ENCODE results near the gene ZNF219.

- TF ChIP-seq CTCF (IDR thresholded peaks at IDR 0.05), result no peak
- no peak for TF ChIP-seq POLR2A (IDR thresholded peaks at IDR 0.05)
- TF ChIP-seq POLR2AphosphoS5 (IDR thresholded peaks at IDR 0.05), result no peak
Measured at GRCh38 chr14:21054123-21054767, 44.2 kb downstream of the ZNF219 start.
